HG03103 (cell line): ENCODE measurements around the gene MCF2.

Experiments
- ATAC-seq: cut with Tn5 transposase; IDR thresholded peaks from one replicate; pipeline ENCODE4 v1.9.1; 2021; ENCODE audit warnings: low read depth; ENCODE audit not compliant: unreplicated experiment

The MCF2 gene

GRCh38 chrX:139639253-139639652 is 68.7 kb downstream of the MCF2 start:
- no peak for ATAC-seq

GRCh38 chrX:139600105-139600504 is 107.9 kb downstream of the MCF2 start:
- no peak for ATAC-seq

GRCh38 chrX:139596068-139596467 is 111.9 kb downstream of the MCF2 start:
- no peak for ATAC-seq

GRCh38 chrX:139585613-139586012 is 122.4 kb downstream of the MCF2 start:
- ATAC-seq: no peak

- ATAC-seq: no peak
Observed at GRCh38 chrX:139581068-139581467, 126.9 kb downstream of the MCF2 start.

- ATAC-seq: no peak
Observed at GRCh38 chrX:139566981-139567380, 141.0 kb downstream of the MCF2 start.

DNA sequence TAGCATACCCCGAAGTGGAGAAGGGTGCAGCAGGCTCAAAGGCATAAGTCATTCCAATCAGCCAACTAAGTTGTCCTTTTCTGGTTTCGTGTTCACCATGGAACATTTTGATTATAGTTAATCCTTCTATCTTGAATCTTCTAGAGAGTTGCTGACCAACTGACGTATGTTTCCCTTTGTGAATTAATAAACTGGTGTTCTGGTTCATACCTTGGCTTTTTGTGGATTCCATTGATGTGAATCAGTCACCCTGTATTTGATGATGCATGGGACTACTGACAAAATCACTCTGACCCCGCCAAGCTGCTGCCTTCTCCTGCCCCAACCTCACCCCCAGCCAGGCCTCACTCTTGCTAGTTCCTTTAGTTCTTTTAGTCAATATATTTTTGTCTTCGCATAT is 144.7 kb downstream of the MCF2 start:
- no peak for ATAC-seq

GRCh38 chrX:139560221-139560620 is 147.7 kb downstream of the MCF2 start:
- no peak for ATAC-seq

DNA sequence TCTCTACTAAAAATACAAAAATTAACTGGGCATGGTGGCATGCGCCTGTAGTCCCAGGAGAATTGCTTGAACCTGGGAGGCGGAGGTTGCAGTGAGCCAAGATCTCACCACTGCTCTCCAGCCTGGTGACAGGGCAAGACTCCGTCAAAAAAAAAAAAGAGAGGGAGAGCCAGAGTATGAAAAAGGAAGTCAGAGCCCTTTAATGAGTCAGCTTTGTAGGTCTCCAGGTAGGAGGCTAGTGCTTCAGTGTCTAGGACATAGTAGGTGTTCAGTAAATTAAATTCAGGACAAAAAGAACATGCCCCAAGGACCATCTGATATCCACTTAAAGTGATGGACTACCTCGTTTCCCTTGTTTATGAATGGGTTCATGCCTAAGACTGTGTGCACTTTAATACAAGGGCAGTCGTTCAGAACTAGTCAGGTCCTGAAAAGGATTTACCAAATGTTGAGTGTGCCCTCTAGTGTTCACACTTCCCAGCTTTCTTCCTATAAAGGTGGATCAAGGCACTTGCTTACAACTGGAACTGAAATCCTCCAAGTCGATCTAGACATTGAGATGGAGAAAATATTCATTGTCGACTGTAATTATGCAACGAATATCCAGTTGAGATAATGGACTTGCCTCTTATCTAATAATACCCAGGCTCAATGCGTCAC is 148.5 kb downstream of the MCF2 start:
- peak; percentile 93 for ATAC-seq

GRCh38 chrX:139554991-139555675 is 152.8 kb downstream of the MCF2 start:
- no peak for ATAC-seq

DNA sequence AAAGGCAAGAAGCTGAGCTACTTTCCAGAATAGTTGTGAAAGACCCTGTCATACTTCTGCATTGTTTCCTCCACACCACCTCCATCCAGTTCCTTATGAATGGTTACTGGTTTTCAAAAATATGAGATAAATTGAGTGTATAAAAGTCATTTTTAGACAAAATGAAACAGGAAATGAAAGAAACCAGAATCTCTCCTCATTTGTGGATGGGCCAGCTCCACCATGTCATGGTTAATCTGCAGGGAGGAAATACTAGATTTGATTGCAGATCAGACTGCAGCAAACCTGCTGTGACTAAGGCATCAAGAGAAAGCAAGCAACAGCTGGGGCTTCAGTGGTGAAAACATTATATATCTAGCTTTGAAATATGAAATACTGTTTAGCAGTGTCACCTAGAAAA is 153.6 kb downstream of the MCF2 start:
- peak; percentile 28 for ATAC-seq

DNA sequence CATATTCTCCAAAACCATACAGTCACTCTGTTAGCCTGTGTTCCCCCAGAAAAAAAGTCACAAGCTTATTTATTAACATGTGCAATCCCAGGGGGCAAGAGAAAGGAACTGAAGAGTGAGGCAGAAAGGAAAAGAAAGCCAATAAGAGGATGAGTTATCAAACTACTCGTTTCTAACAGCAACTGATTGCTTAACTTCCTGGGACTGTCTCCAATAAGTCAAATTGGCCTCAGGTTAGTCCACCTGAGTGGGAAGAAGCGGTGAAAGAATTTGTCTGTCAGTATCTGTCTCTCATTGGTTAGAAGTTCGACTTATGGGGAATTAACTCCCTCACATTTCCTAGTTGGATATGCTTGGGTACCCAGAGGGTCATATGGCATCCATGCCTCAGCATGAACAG is 163.4 kb downstream of the MCF2 start:
- no peak for ATAC-seq

GRCh38 chrX:139543920-139544319 is 164.0 kb downstream of the MCF2 start:
- ATAC-seq: no peak

DNA sequence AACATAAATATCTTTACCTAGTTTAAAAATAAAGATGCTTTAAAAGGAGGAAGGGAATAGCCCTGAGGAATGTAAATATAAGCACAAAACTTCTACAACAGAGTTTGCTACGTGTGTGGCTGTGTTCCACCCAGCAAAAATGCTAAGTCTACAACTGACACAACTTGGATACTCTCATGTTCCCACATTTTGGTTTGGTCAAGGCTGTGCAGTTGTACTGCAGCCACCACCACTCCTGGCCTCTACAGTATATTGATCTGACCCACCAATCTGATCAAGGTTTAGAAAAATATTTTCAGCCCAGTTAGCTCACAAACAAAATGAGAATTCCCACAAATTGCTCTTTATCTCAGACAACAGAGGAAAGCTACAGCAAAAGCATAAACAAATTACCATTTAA is 165.3 kb downstream of the MCF2 start:
- ATAC-seq: no peak

DNA sequence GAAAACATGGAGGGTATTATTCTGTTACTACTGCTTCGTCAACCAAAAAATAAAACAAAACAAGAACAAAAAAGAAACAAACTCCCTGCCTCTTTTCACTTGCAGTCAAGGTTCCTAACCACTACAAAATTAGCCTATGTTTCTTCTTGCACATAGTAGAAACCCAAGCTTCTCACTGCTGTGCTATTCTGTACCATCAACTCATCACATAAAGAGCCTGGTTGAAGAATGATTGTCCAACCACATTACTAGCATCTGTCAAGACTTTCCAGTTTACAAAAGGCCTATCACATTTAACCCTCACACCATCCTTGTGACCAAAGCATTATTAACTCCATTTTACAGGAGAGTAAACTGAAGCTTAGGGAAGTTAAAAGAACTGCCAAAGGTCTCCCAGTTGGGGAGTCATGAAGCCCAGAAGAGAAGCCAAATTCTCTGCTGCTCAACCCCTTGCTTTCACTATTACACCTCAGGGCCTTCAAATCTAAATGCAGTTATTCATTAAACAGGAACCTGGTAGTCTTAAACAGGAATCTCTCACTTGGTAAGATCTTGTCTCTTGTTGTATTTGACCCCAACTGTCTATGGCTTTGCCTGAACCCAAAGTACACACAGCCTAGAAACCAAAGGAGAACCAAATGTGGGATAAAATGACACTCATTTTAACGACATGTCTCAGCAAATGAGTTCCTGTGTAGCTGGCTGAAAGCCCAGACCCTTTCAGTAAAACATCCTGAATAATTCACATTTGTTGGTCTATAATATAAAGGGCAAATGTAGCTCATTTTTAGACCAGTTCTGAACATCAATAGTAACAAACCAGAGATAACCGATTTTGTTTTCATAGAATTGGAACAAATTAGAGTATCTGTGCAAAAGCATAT is 168.8 kb downstream of the MCF2 start:
- ATAC-seq: no peak

- ATAC-seq: no peak
Observed at GRCh38 chrX:139533444-139533843, 174.5 kb downstream of the MCF2 start.

- no peak for ATAC-seq
Observed at GRCh38 chrX:139532834-139533233, 175.1 kb downstream of the MCF2 start.
